Liver (tissue), 9 donors: ENCODE results near the gene CHID1. TPM values are rescaled to one million over a fixed set of nuclear protein-coding genes. Genes with fewer than 3 reads are reported as not detected.

Source experiments
- DNase-seq: peaks from one replicate; pipeline ENCODE4 v3.0.0-alpha.2; 2017; ENCODE audit warnings: low spot score
- H3K27ac ChIP-seq, 2 donors: one replicate each; pipeline ENCODE4 v1.7.0; 2013; ENCODE audit warnings: inconsistent platforms in 2 of 2, low read length in 2 of 2, control low read depth in 1 of 2, low read depth in 1 of 2, mild to moderate bottlenecking in 1 of 2
- H3K27me3 ChIP-seq, 4 donors: one replicate each; pipeline versions ENCODE4 v1.6.1 to v1.7.0; 2013; ENCODE audit warnings: low read length in 3 of 4, inconsistent platforms in 1 of 4, mild to moderate bottlenecking in 1 of 4, moderate library complexity in 1 of 4; ENCODE audit not compliant: control insufficient read depth in 4 of 4, insufficient read depth in 4 of 4
- H3K36me3 ChIP-seq, 4 donors: one replicate each; pipeline versions ENCODE4 v1.6.1 to v1.7.0; 2013; ENCODE audit warnings: low read length in 3 of 4, mild to moderate bottlenecking in 3 of 4, low read depth in 1 of 4, moderate library complexity in 1 of 4; ENCODE audit not compliant: control insufficient read depth in 4 of 4, insufficient read depth in 3 of 4
- H3K4me1 ChIP-seq, 4 donors: one replicate each; pipeline versions ENCODE4 v1.6.1 to v1.7.0; 2013; ENCODE audit warnings: low read length in 3 of 4, mild to moderate bottlenecking in 3 of 4, moderate library complexity in 1 of 4; ENCODE audit not compliant: control insufficient read depth in 4 of 4, insufficient read depth in 4 of 4
- H3K4me3 ChIP-seq, 3 donors: one replicate each; pipeline versions ENCODE4 v1.6.1 to v1.7.0; 2013; ENCODE audit warnings: low read length in 3 of 3, control low read depth in 1 of 3, low read depth in 1 of 3, mild to moderate bottlenecking in 1 of 3
- H3K9ac ChIP-seq, 2 donors: one replicate each; pipeline ENCODE4 v1.7.0; 2013; ENCODE audit warnings: low read length in 2 of 2, mild to moderate bottlenecking in 2 of 2, moderate library complexity in 2 of 2, control low read depth in 1 of 2, low read depth in 1 of 2
- H3K9me3 ChIP-seq, 4 donors: one replicate each; pipeline versions ENCODE4 v1.6.1 to v1.7.0; 2013; ENCODE audit warnings: low read length in 3 of 4; ENCODE audit not compliant: control insufficient read depth in 4 of 4
- EGR1 ChIP-seq, 2 donors: IDR thresholded peaks; 2 replicates each; pipeline ENCODE4 v1.6.1; 2016 to 2018; ENCODE audit warnings: antibody characterized with exemption in 2 of 2, low read depth in 2 of 2
- FOXA1 ChIP-seq: IDR thresholded peaks from 2 replicates; pipeline ENCODE4 v1.6.1; 2016; ENCODE audit warnings: antibody characterized with exemption
- FOXA2 ChIP-seq: IDR thresholded peaks from 2 replicates; pipeline ENCODE4 v1.6.1; 2016; ENCODE audit warnings: antibody characterized with exemption
- GABPA ChIP-seq, 2 donors: IDR thresholded peaks in 1 of 2; conservative IDR thresholded peaks in 1 of 2; 2 replicates each; pipeline ENCODE4 v1.6.1; 2016; ENCODE audit warnings: antibody characterized with exemption in 2 of 2, mild to moderate bottlenecking in 1 of 2, moderate library complexity in 1 of 2
- HNF4A ChIP-seq, 2 donors: conservative IDR thresholded peaks; 2 replicates each; pipeline ENCODE4 v1.6.1; 2016; ENCODE audit warnings: antibody characterized with exemption in 2 of 2, mild to moderate bottlenecking in 2 of 2
- HNF4G ChIP-seq: IDR thresholded peaks from 2 replicates; pipeline ENCODE4 v1.6.1; 2016; ENCODE audit warnings: antibody characterized with exemption
- JUND ChIP-seq, 2 donors: IDR thresholded peaks; 2 replicates each; pipeline ENCODE4 v1.6.1; 2016; ENCODE audit warnings: antibody characterized with exemption in 2 of 2
- MAX ChIP-seq: IDR thresholded peaks from 2 replicates; pipeline ENCODE4 v1.6.1; 2016; ENCODE audit warnings: antibody characterized with exemption
- NR2F2 ChIP-seq: IDR thresholded peaks from 2 replicates; pipeline ENCODE4 v1.6.1; 2016; ENCODE audit warnings: antibody characterized with exemption
- RAD21 ChIP-seq, 2 donors: IDR thresholded peaks; 2 replicates each; pipeline ENCODE4 v1.6.1; 2016; ENCODE audit warnings: antibody characterized with exemption in 2 of 2, mild to moderate bottlenecking in 2 of 2
- RXRA ChIP-seq, 2 donors: IDR thresholded peaks; 2 replicates each; pipeline ENCODE4 v1.6.1; 2017 to 2018; ENCODE audit warnings: antibody characterized with exemption in 2 of 2, mild to moderate bottlenecking in 1 of 2
- SP1 ChIP-seq: IDR thresholded peaks from 2 replicates; pipeline ENCODE4 v1.6.1; 2018; ENCODE audit warnings: antibody characterized with exemption, mild to moderate bottlenecking
- YY1 ChIP-seq: IDR thresholded peaks from 2 replicates; pipeline ENCODE4 v1.6.1; 2016; ENCODE audit warnings: antibody characterized with exemption, mild to moderate bottlenecking
- ZBTB33 ChIP-seq: IDR thresholded peaks from 2 replicates; pipeline ENCODE4 v1.6.1; 2016; ENCODE audit warnings: antibody characterized with exemption
- WGBS: extraction: QIAGEN DNeasy Blood & Tissue Kit; methylation state at CpG from one replicate; pipeline ENCODE4 v1.1.7; 2013; 5-methylcytosine and 5-hydroxymethylcytosine counted together
- polyA plus RNA-seq, 2 donors: library from polyadenylated mRNA; stranded (reverse) in 1 of 2; unstranded in 1 of 2; fragments of 200-250 nt in 1 of 2; fragments of >200 nt in 1 of 2; fragmentation: Nextera tagmentation in 1 of 2; extraction: Ambion mirVana in 1 of 2; gene quantifications; one replicate each; pipeline versions ENCODE4 v1.2.1 to v1.2.3, GENCODE V29; 2013 to 2015
- total RNA-seq, 2 donors: library from RNA; depleted of rRNA; stranded (reverse); fragments of >200 nt; gene quantifications; one replicate each; pipeline ENCODE4 v1.2.3, GENCODE V29; 2014
- TF ChIP-seq, protein P1 (sequence below): fragments of 150-350 bp; IDR thresholded peaks from 2 replicates; pipeline ENCODE4 v1.5.1; 2017; ENCODE audit warnings: improper control_type of control experiment, low read depth, low read length; ENCODE audit not compliant: missing input control
- TF ChIP-seq, protein P2 (sequence below): IDR thresholded peaks from 2 replicates; pipeline ENCODE4 v1.6.1; 2016; ENCODE audit warnings: antibody characterized with exemption, mild to moderate bottlenecking
- TF ChIP-seq, protein P3 (sequence below): IDR thresholded peaks from 2 replicates; pipeline ENCODE4 v1.6.1; 2016; ENCODE audit warnings: antibody characterized with exemption
- donor health status: healthy.
- donor health status: healthy.
- donor health status: healthy.
- donor health status: healthy.
- donor health status: healthy.

Gene CHID1
- total and polyA plus RNA-seq, 4 donors, result 39.5 to 68.8 (median 59.1) TPM

GRCh38 chr11:831118-831864 is 79.3 kb downstream of the CHID1 start:
- Histone ChIP-seq H3K9me3 (no peaks in the 10 kb centered on the region), H3K9ac (no peak overlapping the region), H3K27me3 (no peaks in the 10 kb centered on the region), H3K4me1 (peaks cover 41 to 81% (median 62%) of the 10 kb centered on the region in 4 donors), H3K36me3 (no peaks in the 10 kb centered on the region), H3K4me3 (no peak overlapping the region), H3K27ac (no peak overlapping the region)
- WGBS, result 61% methylated on average over 31 of the region's 31 CpGs
- DNase-seq, result no peak
- TF ChIP-seq FOXA1, result no peak
- no peak for TF ChIP-seq FOXA2
- TF ChIP-seq NR2F2, result no peak
- TF ChIP-seq EGR1 (IDR thresholded peaks at IDR 0.05; ENCODE audit: low read depth in 2 of 2), result no peak
- TF ChIP-seq RXRA (IDR thresholded peaks at IDR 0.05), result no peak
- TF ChIP-seq JUND (IDR thresholded peaks at IDR 0.05), result no peak
- TF ChIP-seq, protein P1, sequence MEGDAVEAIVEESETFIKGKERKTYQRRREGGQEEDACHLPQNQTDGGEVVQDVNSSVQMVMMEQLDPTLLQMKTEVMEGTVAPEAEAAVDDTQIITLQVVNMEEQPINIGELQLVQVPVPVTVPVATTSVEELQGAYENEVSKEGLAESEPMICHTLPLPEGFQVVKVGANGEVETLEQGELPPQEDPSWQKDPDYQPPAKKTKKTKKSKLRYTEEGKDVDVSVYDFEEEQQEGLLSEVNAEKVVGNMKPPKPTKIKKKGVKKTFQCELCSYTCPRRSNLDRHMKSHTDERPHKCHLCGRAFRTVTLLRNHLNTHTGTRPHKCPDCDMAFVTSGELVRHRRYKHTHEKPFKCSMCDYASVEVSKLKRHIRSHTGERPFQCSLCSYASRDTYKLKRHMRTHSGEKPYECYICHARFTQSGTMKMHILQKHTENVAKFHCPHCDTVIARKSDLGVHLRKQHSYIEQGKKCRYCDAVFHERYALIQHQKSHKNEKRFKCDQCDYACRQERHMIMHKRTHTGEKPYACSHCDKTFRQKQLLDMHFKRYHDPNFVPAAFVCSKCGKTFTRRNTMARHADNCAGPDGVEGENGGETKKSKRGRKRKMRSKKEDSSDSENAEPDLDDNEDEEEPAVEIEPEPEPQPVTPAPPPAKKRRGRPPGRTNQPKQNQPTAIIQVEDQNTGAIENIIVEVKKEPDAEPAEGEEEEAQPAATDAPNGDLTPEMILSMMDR, result no peak

GRCh38 chr11:830295-831117 is 80.1 kb downstream of the CHID1 start:
- no peaks in the 10 kb centered on the region for H3K27me3 ChIP-seq
- no peak overlapping the region for H3K27ac ChIP-seq
- no peaks in the 10 kb centered on the region for H3K36me3 ChIP-seq
- H3K4me1 ChIP-seq, result peaks cover 48 to 89% (median 69%) of the 10 kb centered on the region in 4 donors
- no peak for TF ChIP-seq EGR1 (IDR thresholded peaks at IDR 0.05; ENCODE audit: low read depth in 2 of 2)
- no peak for TF ChIP-seq RAD21 (IDR thresholded peaks at IDR 0.05)
- no peak for TF ChIP-seq SP1
- TF ChIP-seq HNF4G, result no peak
- TF ChIP-seq, protein P2, sequence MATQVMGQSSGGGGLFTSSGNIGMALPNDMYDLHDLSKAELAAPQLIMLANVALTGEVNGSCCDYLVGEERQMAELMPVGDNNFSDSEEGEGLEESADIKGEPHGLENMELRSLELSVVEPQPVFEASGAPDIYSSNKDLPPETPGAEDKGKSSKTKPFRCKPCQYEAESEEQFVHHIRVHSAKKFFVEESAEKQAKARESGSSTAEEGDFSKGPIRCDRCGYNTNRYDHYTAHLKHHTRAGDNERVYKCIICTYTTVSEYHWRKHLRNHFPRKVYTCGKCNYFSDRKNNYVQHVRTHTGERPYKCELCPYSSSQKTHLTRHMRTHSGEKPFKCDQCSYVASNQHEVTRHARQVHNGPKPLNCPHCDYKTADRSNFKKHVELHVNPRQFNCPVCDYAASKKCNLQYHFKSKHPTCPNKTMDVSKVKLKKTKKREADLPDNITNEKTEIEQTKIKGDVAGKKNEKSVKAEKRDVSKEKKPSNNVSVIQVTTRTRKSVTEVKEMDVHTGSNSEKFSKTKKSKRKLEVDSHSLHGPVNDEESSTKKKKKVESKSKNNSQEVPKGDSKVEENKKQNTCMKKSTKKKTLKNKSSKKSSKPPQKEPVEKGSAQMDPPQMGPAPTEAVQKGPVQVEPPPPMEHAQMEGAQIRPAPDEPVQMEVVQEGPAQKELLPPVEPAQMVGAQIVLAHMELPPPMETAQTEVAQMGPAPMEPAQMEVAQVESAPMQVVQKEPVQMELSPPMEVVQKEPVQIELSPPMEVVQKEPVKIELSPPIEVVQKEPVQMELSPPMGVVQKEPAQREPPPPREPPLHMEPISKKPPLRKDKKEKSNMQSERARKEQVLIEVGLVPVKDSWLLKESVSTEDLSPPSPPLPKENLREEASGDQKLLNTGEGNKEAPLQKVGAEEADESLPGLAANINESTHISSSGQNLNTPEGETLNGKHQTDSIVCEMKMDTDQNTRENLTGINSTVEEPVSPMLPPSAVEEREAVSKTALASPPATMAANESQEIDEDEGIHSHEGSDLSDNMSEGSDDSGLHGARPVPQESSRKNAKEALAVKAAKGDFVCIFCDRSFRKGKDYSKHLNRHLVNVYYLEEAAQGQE, result no peak
- no peak for TF ChIP-seq HNF4A (conservative IDR thresholded peaks at IDR 0.05)
- no peak for TF ChIP-seq ZBTB33
- TF ChIP-seq RXRA (IDR thresholded peaks at IDR 0.05), result no peak
- TF ChIP-seq, protein P3, sequence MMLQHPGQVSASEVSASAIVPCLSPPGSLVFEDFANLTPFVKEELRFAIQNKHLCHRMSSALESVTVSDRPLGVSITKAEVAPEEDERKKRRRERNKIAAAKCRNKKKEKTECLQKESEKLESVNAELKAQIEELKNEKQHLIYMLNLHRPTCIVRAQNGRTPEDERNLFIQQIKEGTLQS, result no peak
- no peak for TF ChIP-seq YY1
- TF ChIP-seq NR2F2, result no peak
- TF ChIP-seq GABPA (IDR thresholded peaks at IDR 0.05 in 1 of 2, conservative IDR thresholded peaks at IDR 0.05 in 1 of 2), result no peak
- no peak for TF ChIP-seq MAX
- H3K4me3 ChIP-seq, result peak overlapping the region in 1 of 3 donors; percentile 37
- no peak overlapping the region for H3K9ac ChIP-seq
- DNase-seq, result peak; percentile 61
- no peaks in the 10 kb centered on the region for H3K9me3 ChIP-seq
- 4% methylated on average over 78 of the region's 78 CpGs for WGBS
